Left ventricle myocardium inferior (tissue), 1 donor: Measurements from ENCODE around the gene HENMT1. TPM values are rescaled to one million over a fixed set of nuclear protein-coding genes. Genes with fewer than 3 reads are reported as not detected.

ENCODE experiments used
- DNase-seq: peaks from one replicate; pipeline ENCODE4 v3.0.0-alpha.2; 2020
- H3K27ac ChIP-seq: fragments of 200-600 bp; replicated peaks from 2 replicates; pipeline ENCODE4 v1.8.0; 2021
- H3K27me3 ChIP-seq: fragments of 200-600 bp; 2 replicates; pipeline ENCODE4 v1.8.0; 2021; ENCODE audit warnings: low read depth
- H3K36me3 ChIP-seq: fragments of 200-600 bp; 2 replicates; pipeline ENCODE4 v1.8.0; 2021
- H3K4me1 ChIP-seq: fragments of 200-600 bp; 2 replicates; pipeline ENCODE4 v1.8.0; 2021
- H3K4me3 ChIP-seq: fragments of 200-600 bp; 2 replicates; pipeline ENCODE4 v1.8.0; 2021; ENCODE audit warnings: mild to moderate bottlenecking, moderate library complexity
- H3K9me3 ChIP-seq: fragments of 200-600 bp; replicated peaks from 2 replicates; pipeline ENCODE4 v1.8.0; 2021
- intact Hi-C: fragments of 100-400 bp; cut with micrococcal nuclease; formaldehyde crosslinking; loops from one replicate; pipeline ENCODE4 v1.11.0; 2022
- total RNA-seq: library from RNA; stranded (reverse); fragmentation: NEBNext Ultra II Directional; extraction: Animal tissue kit (Norgen Biotek cat#: 25700); gene quantifications from one replicate; pipeline ENCODE4 v1.2.1, GENCODE V29; 2021
- TF ChIP-seq, protein P1 (sequence below): fragments of 200-600 bp; IDR thresholded peaks from 2 replicates; pipeline ENCODE4 v1.8.0; 2021; ENCODE audit warnings: antibody characterized with exemption, mild to moderate bottlenecking, borderline replicate concordance
- donor health status: DM: no; HTN: yes; CAD: no; lungs with severe emphysema.

The HENMT1 gene
- total RNA-seq, 1 donor from 2014 or later = 1.4 TPM

DNA sequence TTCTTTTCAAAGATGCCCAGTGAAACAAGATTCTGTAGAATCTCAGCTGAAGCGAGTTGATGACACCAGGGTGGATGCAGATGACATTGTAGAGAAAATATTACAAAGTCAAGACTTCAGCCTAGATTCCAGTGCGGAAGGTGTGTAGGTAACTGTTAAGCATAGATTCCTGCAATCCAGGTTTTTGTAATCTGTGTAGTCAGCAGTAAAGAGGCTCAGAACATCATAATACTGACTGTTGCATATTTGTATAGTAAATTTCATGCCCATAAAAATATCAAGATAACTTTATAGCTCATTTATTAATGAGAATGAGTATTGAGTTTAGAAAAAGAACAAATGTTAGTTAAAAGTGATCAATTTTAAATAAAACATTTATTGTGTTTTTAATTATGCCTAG is 32.2 kb downstream of the HENMT1 start:
- DNase-seq = no peak
- no peaks in the 10 kb centered on the region for H3K27me3 ChIP-seq
- no peaks in the 10 kb centered on the region for H3K4me1 ChIP-seq
- no peak overlapping the region for H3K4me3 ChIP-seq
- intact Hi-C loops = no loop called here
- H3K27ac ChIP-seq = no peak overlapping the region
- TF ChIP-seq, protein P1, sequence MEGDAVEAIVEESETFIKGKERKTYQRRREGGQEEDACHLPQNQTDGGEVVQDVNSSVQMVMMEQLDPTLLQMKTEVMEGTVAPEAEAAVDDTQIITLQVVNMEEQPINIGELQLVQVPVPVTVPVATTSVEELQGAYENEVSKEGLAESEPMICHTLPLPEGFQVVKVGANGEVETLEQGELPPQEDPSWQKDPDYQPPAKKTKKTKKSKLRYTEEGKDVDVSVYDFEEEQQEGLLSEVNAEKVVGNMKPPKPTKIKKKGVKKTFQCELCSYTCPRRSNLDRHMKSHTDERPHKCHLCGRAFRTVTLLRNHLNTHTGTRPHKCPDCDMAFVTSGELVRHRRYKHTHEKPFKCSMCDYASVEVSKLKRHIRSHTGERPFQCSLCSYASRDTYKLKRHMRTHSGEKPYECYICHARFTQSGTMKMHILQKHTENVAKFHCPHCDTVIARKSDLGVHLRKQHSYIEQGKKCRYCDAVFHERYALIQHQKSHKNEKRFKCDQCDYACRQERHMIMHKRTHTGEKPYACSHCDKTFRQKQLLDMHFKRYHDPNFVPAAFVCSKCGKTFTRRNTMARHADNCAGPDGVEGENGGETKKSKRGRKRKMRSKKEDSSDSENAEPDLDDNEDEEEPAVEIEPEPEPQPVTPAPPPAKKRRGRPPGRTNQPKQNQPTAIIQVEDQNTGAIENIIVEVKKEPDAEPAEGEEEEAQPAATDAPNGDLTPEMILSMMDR = no peak
- no peaks in the 10 kb centered on the region for H3K9me3 ChIP-seq
- H3K36me3 ChIP-seq = peaks cover 31% of the 10 kb centered on the region

DNA sequence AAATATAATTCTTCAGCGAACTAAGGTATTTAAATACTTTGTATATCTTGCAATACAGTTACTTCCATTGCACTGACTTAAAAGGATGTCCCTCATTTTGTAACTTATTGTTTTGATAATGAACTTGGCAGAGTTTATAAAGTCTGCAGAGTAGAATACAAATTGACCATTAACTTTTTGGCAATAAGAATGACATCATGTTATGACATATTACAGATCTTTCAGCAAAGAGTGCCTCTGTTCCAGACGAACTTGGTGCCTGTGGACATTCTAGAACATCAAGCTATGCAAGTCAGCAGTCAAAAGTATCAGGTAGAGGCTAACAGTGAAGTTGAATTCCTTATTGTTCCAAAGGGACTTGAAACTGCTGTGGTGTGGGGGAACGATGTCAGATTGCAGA is 32.9 kb downstream of the HENMT1 start:
- Histone ChIP-seq H3K27me3 (no peaks in the 10 kb centered on the region), H3K9me3 (no peaks in the 10 kb centered on the region), H3K36me3 (peaks cover 31% of the 10 kb centered on the region), H3K27ac (no peak overlapping the region), H3K4me3 (no peak overlapping the region), H3K4me1 (no peaks in the 10 kb centered on the region)
- intact Hi-C loops = no loop called here
- TF ChIP-seq, protein P1 = no peak
- no peak for DNase-seq

DNA sequence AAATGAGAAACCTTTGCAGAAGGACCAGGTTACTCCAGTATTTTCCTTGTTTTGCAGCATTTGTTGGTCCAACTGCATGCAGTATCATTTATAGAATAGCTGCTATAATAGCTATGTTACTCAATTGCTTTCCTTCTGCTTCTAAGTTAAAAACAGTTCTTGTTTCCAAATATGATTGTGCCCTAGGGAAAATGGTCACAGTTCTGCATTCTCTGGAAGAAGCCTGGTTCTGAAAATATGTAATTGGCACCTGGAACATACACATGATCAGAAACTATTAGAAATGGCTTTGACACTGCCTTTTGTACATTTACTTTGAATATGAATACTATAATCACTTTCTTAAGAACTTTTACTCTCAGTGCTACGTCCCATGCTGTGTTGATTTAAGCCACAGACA is 33.6 kb downstream of the HENMT1 start:
- peaks cover 31% of the 10 kb centered on the region for H3K36me3 ChIP-seq
- intact Hi-C loops = no loop called here
- no peaks in the 10 kb centered on the region for H3K4me1 ChIP-seq
- no peak overlapping the region for H3K27ac ChIP-seq
- DNase-seq = no peak
- no peak overlapping the region for H3K4me3 ChIP-seq
- H3K9me3 ChIP-seq = no peaks in the 10 kb centered on the region
- H3K27me3 ChIP-seq = no peaks in the 10 kb centered on the region
- TF ChIP-seq, protein P1 = no peak

DNA sequence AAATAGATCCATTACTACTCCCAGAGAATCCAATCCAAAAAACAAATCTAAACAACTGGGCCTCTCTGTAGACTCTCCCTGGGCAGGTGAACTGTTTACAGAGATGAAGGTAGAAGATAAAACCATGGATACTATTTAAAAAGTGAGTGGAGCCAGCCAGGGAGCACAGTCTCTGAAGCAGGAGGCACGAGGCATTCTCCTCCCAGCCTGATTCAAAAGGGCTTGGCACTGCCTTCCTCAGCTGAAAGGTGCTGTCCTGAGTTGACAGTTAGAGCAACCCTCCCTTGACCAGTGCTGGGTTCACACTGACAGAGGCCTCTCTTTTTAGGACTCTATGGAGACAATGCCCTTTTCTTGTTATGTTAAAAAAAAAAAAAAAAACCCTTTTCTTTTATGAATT is 36.8 kb downstream of the HENMT1 start:
- Histone ChIP-seq H3K27me3 (no peaks in the 10 kb centered on the region), H3K4me3 (no peak overlapping the region), H3K27ac (no peak overlapping the region), H3K4me1 (peaks cover 9% of the 10 kb centered on the region), H3K9me3 (no peaks in the 10 kb centered on the region), H3K36me3 (peaks cover 15% of the 10 kb centered on the region)
- TF ChIP-seq, protein P1 = no peak
- no peak for DNase-seq
- intact Hi-C loops = no loop called here

DNA sequence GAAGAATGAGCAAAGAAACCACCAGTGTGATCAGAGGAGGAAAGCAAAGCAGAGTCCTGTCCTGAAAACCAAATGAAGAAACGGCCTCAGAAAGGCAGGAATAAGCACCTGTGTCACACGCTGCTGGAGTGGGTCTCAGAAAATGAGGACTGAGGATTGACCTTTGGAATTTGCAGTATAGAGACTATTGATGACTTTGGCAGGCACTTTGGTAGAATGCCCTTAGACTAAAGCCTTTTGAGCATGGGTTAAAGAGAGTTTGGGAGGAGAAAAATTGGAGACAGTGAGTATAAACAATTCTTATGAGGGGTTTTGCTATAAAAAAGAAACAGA is 43.2 kb downstream of the HENMT1 start:
- Histone ChIP-seq H3K4me3 (no peak overlapping the region), H3K4me1 (peaks cover 9% of the 10 kb centered on the region), H3K27ac (no peak overlapping the region), H3K9me3 (no peaks in the 10 kb centered on the region), H3K36me3 (peaks cover 13% of the 10 kb centered on the region), H3K27me3 (no peaks in the 10 kb centered on the region)
- TF ChIP-seq, protein P1 = no peak
- no peak for DNase-seq
- intact Hi-C loops = no loop called here
